ENCODE data around the gene EXOC3L1. TPM values are rescaled to one million over a fixed set of nuclear protein-coding genes. Genes with fewer than 3 reads are reported as not detected.

Gene EXOC3L1
- polyA plus RNA-seq, 4 donors, result 1.6 to 7.9 (median 6.0) TPM

- Histone ChIP-seq H3K27me3 (ENCODE audit: control insufficient read depth in 3 of 3, insufficient read depth in 3 of 3, low read length in 3 of 3) (no peaks in the 10 kb centered on the region), H3K36me3 (ENCODE audit: control insufficient read depth in 3 of 3, insufficient read depth in 2 of 3, low read depth in 1 of 3, low read length in 3 of 3) (peaks cover 11 to 84% (median 26%) of the 10 kb centered on the region in 3 donors), H3K27ac (ENCODE audit: low read depth in 1 of 3, low read length in 2 of 3) (no peak overlapping the region), H3K4me1 (ENCODE audit: control insufficient read depth in 3 of 3, insufficient read depth in 2 of 3, low read depth in 1 of 3, low read length in 2 of 3) (peaks cover 0 to 5% (median 0%) of the 10 kb centered on the region in 3 donors), H3K4me3 (ENCODE audit: low read depth in 1 of 3, low read length in 3 of 3) (no peak overlapping the region), H3K9me3 (ENCODE audit: control insufficient read depth in 2 of 2, insufficient read depth in 1 of 2, low read depth in 1 of 2, low read length in 1 of 2) (no peaks in the 10 kb centered on the region)
- FAIRE-seq, result no peak
- 93 to 99% (median 94%) methylated on average over 8 to 9 of the region's 9 CpGs for WGBS, 3 donors
- no peak for DNase-seq
Observed at GRCh38 chr16:67142342-67142741, 47.6 kb downstream of the EXOC3L1 start.

GRCh38 chr16:67141391-67141790 is 48.5 kb downstream of the EXOC3L1 start:
- no peak for DNase-seq
- no peak for FAIRE-seq
- 97 to 99% (median 99%) methylated on average over 13 of the region's 13 CpGs for WGBS, 3 donors
- no peaks in the 10 kb centered on the region for H3K27me3 ChIP-seq (ENCODE audit: control insufficient read depth in 3 of 3, insufficient read depth in 3 of 3, low read length in 3 of 3)
- peaks cover 0 to 5% (median 0%) of the 10 kb centered on the region in 3 donors for H3K4me1 ChIP-seq (ENCODE audit: control insufficient read depth in 3 of 3, insufficient read depth in 2 of 3, low read depth in 1 of 3, low read length in 2 of 3)
- H3K36me3 ChIP-seq (ENCODE audit: control insufficient read depth in 3 of 3, insufficient read depth in 2 of 3, low read depth in 1 of 3, low read length in 3 of 3), result peaks cover 11 to 80% (median 21%) of the 10 kb centered on the region in 3 donors
- H3K4me3 ChIP-seq (ENCODE audit: low read depth in 1 of 3, low read length in 3 of 3), result no peak overlapping the region
- no peak overlapping the region for H3K27ac ChIP-seq (ENCODE audit: low read depth in 1 of 3, low read length in 2 of 3)
- no peaks in the 10 kb centered on the region for H3K9me3 ChIP-seq (ENCODE audit: control insufficient read depth in 2 of 2, insufficient read depth in 1 of 2, low read depth in 1 of 2, low read length in 1 of 2)

- Histone ChIP-seq H3K36me3 (ENCODE audit: control insufficient read depth in 3 of 3, insufficient read depth in 2 of 3, low read depth in 1 of 3, low read length in 3 of 3) (peaks cover 7 to 71% (median 30%) of the 10 kb centered on the region in 3 donors), H3K9me3 (ENCODE audit: control insufficient read depth in 2 of 2, insufficient read depth in 1 of 2, low read depth in 1 of 2, low read length in 1 of 2) (no peaks in the 10 kb centered on the region), H3K4me3 (ENCODE audit: low read depth in 1 of 3, low read length in 3 of 3) (no peak overlapping the region), H3K4me1 (ENCODE audit: control insufficient read depth in 3 of 3, insufficient read depth in 2 of 3, low read depth in 1 of 3, low read length in 2 of 3) (peaks cover 0 to 5% (median 0%) of the 10 kb centered on the region in 3 donors), H3K27ac (ENCODE audit: low read depth in 1 of 3, low read length in 2 of 3) (peak overlapping the region in 1 of 3 donors; percentile 36), H3K27me3 (ENCODE audit: control insufficient read depth in 3 of 3, insufficient read depth in 3 of 3, low read length in 3 of 3) (no peaks in the 10 kb centered on the region)
- DNase-seq (peak in 1 of 2 donors; percentile 74), FAIRE-seq (no peak)
- WGBS, 3 donors, result 58 to 70% (median 59%) methylated on average over 3 of the region's 3 CpGs
Observed at GRCh38 chr16:67137605-67138004, 52.3 kb downstream of the EXOC3L1 start.

Other genes starting within 250 kb of the EXOC3L1 start
- 10 to 100 TPM; 14.6 to 36.0 (median 24.3) TPM for gene CES3, start 228.9 kb downstream of the EXOC3L1 start, polyA plus RNA-seq
- 10 to 100 TPM in 2 of 4 donors, 1 to 10 TPM in 2; 4.8 to 26.3 (median 10.5) TPM for gene CES4A, start 201.5 kb downstream of the EXOC3L1 start, polyA plus RNA-seq
- gene CBFB, start 161.0 kb downstream of the EXOC3L1 start, polyA plus RNA-seq, result 10 to 100 TPM in 2 of 4 donors, 1 to 10 TPM in 2; 5.4 to 21.6 (median 10.7) TPM
- gene PHAF1, start 80.2 kb downstream of the EXOC3L1 start, polyA plus RNA-seq, result 10 to 100 TPM in 2 of 4 donors, 1 to 10 TPM in 2; 5.9 to 13.6 (median 8.7) TPM
- gene B3GNT9, start 39.1 kb downstream of the EXOC3L1 start, polyA plus RNA-seq, result 1 to 10 TPM in 3 of 4 donors, under 1 TPM in 1; 0.89 to 4.9 (median 2.6) TPM
- 10 to 100 TPM; 16.6 to 37.8 (median 23.6) TPM for gene TRADD, start 30.2 kb downstream of the EXOC3L1 start, polyA plus RNA-seq
- 10 to 100 TPM in 1 of 4 donors, 1 to 10 TPM in 3; 5.8 to 13.1 (median 6.9) TPM for gene FBXL8, start 30.2 kb downstream of the EXOC3L1 start, polyA plus RNA-seq
- 10 to 100 TPM in 1 of 4 donors, 1 to 10 TPM in 3; 4.6 to 15.1 (median 7.6) TPM for gene HSF4, start 25.4 kb downstream of the EXOC3L1 start, polyA plus RNA-seq
- 10 to 100 TPM in 2 of 4 donors, 1 to 10 TPM in 2; 4.5 to 17.1 (median 9.5) TPM for gene NOL3, start 19.6 kb downstream of the EXOC3L1 start, polyA plus RNA-seq
- gene MATCAP1, start 6.2 kb downstream of the EXOC3L1 start, polyA plus RNA-seq, result 10 to 100 TPM; 15.7 to 19.0 (median 18.2) TPM
- gene E2F4, start 2.0 kb upstream of the EXOC3L1 start, polyA plus RNA-seq, result 10 to 100 TPM; 48.6 to 63.7 (median 58.3) TPM
- gene ELMO3, start 9.0 kb upstream of the EXOC3L1 start, polyA plus RNA-seq, result 100 to 1,000 TPM in 1 of 4 donors, 10 to 100 TPM in 3; 36.3 to 101 (median 67.4) TPM
- gene TMEM208, start 37.0 kb upstream of the EXOC3L1 start, polyA plus RNA-seq, result 100 to 1,000 TPM in 2 of 4 donors, 10 to 100 TPM in 2; 63.0 to 153 (median 102) TPM
- gene FHOD1, start 57.3 kb upstream of the EXOC3L1 start, polyA plus RNA-seq, result 10 to 100 TPM; 12.4 to 19.7 (median 15.8) TPM
- gene SLC9A5, start 58.8 kb upstream of the EXOC3L1 start, polyA plus RNA-seq, result under 1 TPM in 3 of 4 donors, not detected in 1; 0.39 to 0.78 (median 0.54) TPM
- 1 to 10 TPM; 1.6 to 7.9 (median 4.9) TPM for gene PLEKHG4, start 89.4 kb upstream of the EXOC3L1 start, polyA plus RNA-seq
- under 1 TPM in 2 of 4 donors, not detected in 2; 0.01 to 0.19 TPM for gene KCTD19, start 136.6 kb upstream of the EXOC3L1 start, polyA plus RNA-seq
- 1 to 10 TPM in 1 of 4 donors, under 1 TPM in 1, not detected in 2; 0.87 to 1.9 TPM for gene LRRC36, start 136.7 kb upstream of the EXOC3L1 start, polyA plus RNA-seq
- gene TPPP3, start 203.4 kb upstream of the EXOC3L1 start, polyA plus RNA-seq, result 10 to 100 TPM; 10.3 to 34.8 (median 22.2) TPM
- gene ZDHHC1, start 226.3 kb upstream of the EXOC3L1 start, polyA plus RNA-seq, result 1 to 10 TPM in 3 of 4 donors, not detected in 1; 1.9 to 5.3 (median 5.2) TPM
- 100 to 1,000 TPM in 2 of 4 donors, 10 to 100 TPM in 1, 1 to 10 TPM in 1; 9.7 to 166 (median 111) TPM for gene HSD11B2, start 241.0 kb upstream of the EXOC3L1 start, polyA plus RNA-seq